ENCODE measurements around the gene ANKRD13B. TPM values are rescaled to one million over a fixed set of nuclear protein-coding genes. Genes with fewer than 3 reads are reported as not detected.
A peak's percentile ranks its signal among the peaks of the same experiment; 100 is the strongest.

Gene ANKRD13B
- total RNA-seq, 4 donors from 2014 or later, result 2.9 to 8.6 (median 5.6) TPM

- TF ChIP-seq POLR2A (IDR thresholded peaks at IDR 0.05) (no peak), POLR2AphosphoS5 (IDR thresholded peaks at IDR 0.05) (no peak), EP300 (IDR thresholded peaks at IDR 0.05; ENCODE audit: low read depth) (no peak)
- TF ChIP-seq, protein P1, sequence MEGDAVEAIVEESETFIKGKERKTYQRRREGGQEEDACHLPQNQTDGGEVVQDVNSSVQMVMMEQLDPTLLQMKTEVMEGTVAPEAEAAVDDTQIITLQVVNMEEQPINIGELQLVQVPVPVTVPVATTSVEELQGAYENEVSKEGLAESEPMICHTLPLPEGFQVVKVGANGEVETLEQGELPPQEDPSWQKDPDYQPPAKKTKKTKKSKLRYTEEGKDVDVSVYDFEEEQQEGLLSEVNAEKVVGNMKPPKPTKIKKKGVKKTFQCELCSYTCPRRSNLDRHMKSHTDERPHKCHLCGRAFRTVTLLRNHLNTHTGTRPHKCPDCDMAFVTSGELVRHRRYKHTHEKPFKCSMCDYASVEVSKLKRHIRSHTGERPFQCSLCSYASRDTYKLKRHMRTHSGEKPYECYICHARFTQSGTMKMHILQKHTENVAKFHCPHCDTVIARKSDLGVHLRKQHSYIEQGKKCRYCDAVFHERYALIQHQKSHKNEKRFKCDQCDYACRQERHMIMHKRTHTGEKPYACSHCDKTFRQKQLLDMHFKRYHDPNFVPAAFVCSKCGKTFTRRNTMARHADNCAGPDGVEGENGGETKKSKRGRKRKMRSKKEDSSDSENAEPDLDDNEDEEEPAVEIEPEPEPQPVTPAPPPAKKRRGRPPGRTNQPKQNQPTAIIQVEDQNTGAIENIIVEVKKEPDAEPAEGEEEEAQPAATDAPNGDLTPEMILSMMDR (IDR thresholded peaks at IDR 0.05), result no peak
- in situ Hi-C loops (cut with MboI; ENCODE audit: low pct_ligation_motif_present in 1 of 4, low pct_unique_long_range_greater_than_20kb in 1 of 4, low sequenced_read_pairs in 3 of 4), result loop anchor here (10.0 to 25.0 kb wide), 3 partner anchors 145 to 307 kb away; partner anchors contain the start of genes EFCAB5 (in 1 of the 4) and SSH2 (in 1 of the 4)
Measured at GRCh38 chr17:29629839-29630238, 36.9 kb downstream of the ANKRD13B start.

GRCh38 chr17:29630630-29631193 is 37.8 kb downstream of the ANKRD13B start:
- in situ Hi-C loops (cut with MboI; ENCODE audit: low pct_ligation_motif_present in 1 of 4, low pct_unique_long_range_greater_than_20kb in 1 of 4, low sequenced_read_pairs in 3 of 4), result loop anchor here (10.0 to 25.0 kb wide), 3 partner anchors 144 to 307 kb away; partner anchors contain the start of genes EFCAB5 (in 1 of the 4) and SSH2 (in 1 of the 4)
- no peaks in the 10 kb centered on the region for H3K9me3 ChIP-seq
- peaks cover 0 to 28% (median 4%) of the 10 kb centered on the region in 4 donors for H3K36me3 ChIP-seq
- DNase-seq, result no peak
- no peak for TF ChIP-seq EP300 (IDR thresholded peaks at IDR 0.05; ENCODE audit: low read depth)
- TF ChIP-seq POLR2AphosphoS5 (IDR thresholded peaks at IDR 0.05), result no peak
- TF ChIP-seq, protein P1 (IDR thresholded peaks at IDR 0.05), result no peak
- TF ChIP-seq POLR2A (IDR thresholded peaks at IDR 0.05), result no peak
- H3K27ac ChIP-seq, result no peak overlapping the region
- no peaks in the 10 kb centered on the region for H3K4me1 ChIP-seq
- 60 to 93% methylated on average over 1 to 6 of the region's 6 CpGs for WGBS, 2 donors (ENCODE audit: low coverage in 1 of 2)
- H3K4me3 ChIP-seq, result no peak overlapping the region
- intact Hi-C loops (cut with DNase I; ENCODE audit: low total_unique reads), result no loop called here
- H3K27me3 ChIP-seq, result no peaks in the 10 kb centered on the region

More at GRCh38 chr17:29629839-29630238, 36.9 kb downstream of the ANKRD13B start:
- no peaks in the 10 kb centered on the region for H3K9me3 ChIP-seq
- no peak overlapping the region for H3K4me3 ChIP-seq
- DNase-seq, result no peak
- intact Hi-C loops (cut with DNase I; ENCODE audit: low total_unique reads), result no loop called here
- H3K36me3 ChIP-seq, result peaks cover 0 to 21% (median 4%) of the 10 kb centered on the region in 4 donors
- no peak overlapping the region for H3K27ac ChIP-seq
- WGBS, 2 donors (ENCODE audit: low coverage in 1 of 2), result 69 to 74% methylated on average over 2 of the region's 2 CpGs
- no peaks in the 10 kb centered on the region for H3K4me1 ChIP-seq
- H3K27me3 ChIP-seq, result no peaks in the 10 kb centered on the region

- no peaks in the 10 kb centered on the region for H3K4me1 ChIP-seq
- H3K4me3 ChIP-seq, result no peak overlapping the region
- H3K36me3 ChIP-seq, result peaks cover 0 to 37% (median 4%) of the 10 kb centered on the region in 4 donors
- in situ Hi-C loops (cut with MboI; ENCODE audit: low pct_ligation_motif_present in 1 of 4, low pct_unique_long_range_greater_than_20kb in 1 of 4, low sequenced_read_pairs in 3 of 4) (loop anchor here (10.0 to 25.0 kb wide), 3 partner anchors 141 to 303 kb away; partner anchors contain the start of genes EFCAB5 (in 1 of the 4) and SSH2 (in 1 of the 4)), intact Hi-C loops (cut with DNase I; ENCODE audit: low total_unique reads) (no loop called here)
- no peaks in the 10 kb centered on the region for H3K27me3 ChIP-seq
- TF ChIP-seq POLR2A (IDR thresholded peaks at IDR 0.05) (no peak), EP300 (IDR thresholded peaks at IDR 0.05; ENCODE audit: low read depth) (no peak), POLR2AphosphoS5 (IDR thresholded peaks at IDR 0.05) (no peak)
- TF ChIP-seq, protein P1 (IDR thresholded peaks at IDR 0.05), result no peak
- no peak overlapping the region for H3K27ac ChIP-seq
- no peaks in the 10 kb centered on the region for H3K9me3 ChIP-seq
- DNase-seq, result no peak
- 92 to 100% methylated on average over 3 of the region's 3 CpGs for WGBS, 2 donors (ENCODE audit: low coverage in 1 of 2)
Measured at GRCh38 chr17:29633886-29634285, 41.0 kb downstream of the ANKRD13B start.

DNA sequence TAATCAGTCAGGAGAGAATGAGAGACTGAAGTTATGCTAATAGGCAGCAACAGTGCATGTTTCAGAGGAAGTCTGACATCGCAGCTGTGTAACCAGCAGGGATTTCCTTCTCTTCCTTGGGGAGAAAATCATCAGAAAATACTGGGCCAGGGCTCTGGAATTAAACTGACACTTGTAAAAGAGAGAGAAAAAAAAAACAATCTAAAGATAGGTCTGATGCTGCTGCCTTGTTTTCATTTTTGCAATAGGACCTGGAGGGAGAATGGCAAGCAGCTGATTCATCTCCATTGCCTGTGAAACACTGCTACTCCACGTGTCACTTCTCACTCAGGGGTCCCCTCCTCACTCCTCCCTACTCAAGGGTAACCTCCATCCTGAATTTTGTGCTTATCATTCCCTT is 47.5 kb downstream of the ANKRD13B start:
- TF ChIP-seq POLR2AphosphoS5 (IDR thresholded peaks at IDR 0.05) (no peak), POLR2A (IDR thresholded peaks at IDR 0.05) (no peak), EP300 (IDR thresholded peaks at IDR 0.05; ENCODE audit: low read depth) (no peak)
- TF ChIP-seq, protein P1 (IDR thresholded peaks at IDR 0.05), result no peak
- H3K9me3 ChIP-seq, result no peaks in the 10 kb centered on the region
- 56 to 57% methylated on average over 2 of the region's 2 CpGs for WGBS, 2 donors (ENCODE audit: low coverage in 1 of 2)
- peaks cover 0 to 11% (median 0%) of the 10 kb centered on the region in 4 donors for H3K36me3 ChIP-seq
- H3K4me1 ChIP-seq, result peaks cover 4 to 42% (median 13%) of the 10 kb centered on the region in 4 donors
- H3K27ac ChIP-seq, result peak overlapping the region in 3 of 4 donors; percentile 42 to 65 (median 63)
- H3K27me3 ChIP-seq, result no peaks in the 10 kb centered on the region
- H3K4me3 ChIP-seq, result no peak overlapping the region
- in situ Hi-C loops (cut with MboI; ENCODE audit: low pct_ligation_motif_present in 1 of 4, low pct_unique_long_range_greater_than_20kb in 1 of 4, low sequenced_read_pairs in 3 of 4), result loop anchor here in 3 of 4 donors (10.0 to 25.0 kb wide), 3 partner anchors 144 to 297 kb away; partner anchors contain the start of genes EFCAB5 (in 1 of the 3) and SSH2 (in 1 of the 3)
- intact Hi-C loops (cut with DNase I; ENCODE audit: low total_unique reads), result no loop called here
- no peak for DNase-seq

Measured in transverse colon (tissue), 4 donors.